ENCODE results near the gene BSN. TPM values are rescaled to one million over a fixed set of nuclear protein-coding genes. Genes with fewer than 3 reads are reported as not detected.

The BSN gene
- total RNA-seq, 4 donors from 2014 or later = under 0.01 to 0.32 (median 0.27) TPM; not detected in 1

- no peak for TF ChIP-seq EP300 (IDR thresholded peaks at IDR 0.05; ENCODE audit: low read depth)
- TF ChIP-seq CTCF (IDR thresholded peaks at IDR 0.05) = peak in 1 of 5 experiments; percentile 23
- peak; percentile 74 to 96 (median 91) for TF ChIP-seq POLR2AphosphoS5 (IDR thresholded peaks at IDR 0.05)
- peak; percentile 93 for TF ChIP-seq POLR2A (IDR thresholded peaks at IDR 0.05)
- Histone ChIP-seq H3K4me1 (peaks cover 9 to 16% (median 12%) of the 10 kb centered on the region in 4 donors), H3K27me3 (no peaks in the 10 kb centered on the region), H3K4me3 (peak within 1 kb of the TSS; percentile 60 to 90 (median 88)), H3K36me3 (peaks cover 0 to 21% (median 2%) of the 10 kb centered on the region in 4 donors), H3K27ac (peak within 1 kb of the TSS; percentile 91 to 96 (median 92)), H3K9me3 (no peaks in the 10 kb centered on the region)
- DNase-seq = peak; percentile 98
- intact Hi-C loops (cut with DNase I; ENCODE audit: low total_unique reads) = loop anchor here (5.0 kb wide), 1 partner anchor 132 kb away; no protein-coding TSS in a partner anchor
- 0% methylated on average over 34 of the region's 71 CpGs; no CpG with 5 or more reads in 1 of the 2 donors for WGBS, 2 donors (ENCODE audit: low coverage in 1 of 2)
- in situ Hi-C loops (cut with MboI; ENCODE audit: low pct_ligation_motif_present in 1 of 4, low pct_unique_long_range_greater_than_20kb in 1 of 4, low sequenced_read_pairs in 3 of 4) = loop anchor here in 3 of 4 donors (5.0 to 10.0 kb wide), 3 partner anchors 129 to 139 kb away; no protein-coding TSS in a partner anchor
Measured at GRCh38 chr3:49673715-49674496, 119.6 kb downstream of the BSN start, which contains the start of gene APEH. TSS of gene APEH (plus strand) at chr3:49674351. CDS start at chr3:49674402, 51 bp downstream.

- no peaks in the 10 kb centered on the region for H3K27me3 ChIP-seq
- TF ChIP-seq POLR2AphosphoS5 (IDR thresholded peaks at IDR 0.05) (no peak), CTCF (IDR thresholded peaks at IDR 0.05) (no peak), EP300 (IDR thresholded peaks at IDR 0.05; ENCODE audit: low read depth) (no peak), POLR2A (IDR thresholded peaks at IDR 0.05) (no peak)
- H3K9me3 ChIP-seq = no peaks in the 10 kb centered on the region
- peak overlapping the region; percentile 91 to 96 (median 92) for H3K27ac ChIP-seq
- H3K4me3 ChIP-seq = peak overlapping the region; percentile 60 to 90 (median 88)
- H3K4me1 ChIP-seq = peaks cover 9 to 16% (median 12%) of the 10 kb centered on the region in 4 donors
- H3K36me3 ChIP-seq = peaks cover 0 to 26% (median 3%) of the 10 kb centered on the region in 4 donors
- DNase-seq = peak; percentile 38
- in situ Hi-C loops (cut with MboI; ENCODE audit: low pct_ligation_motif_present in 1 of 4, low pct_unique_long_range_greater_than_20kb in 1 of 4, low sequenced_read_pairs in 3 of 4) (loop anchor here in 3 of 4 donors (5.0 to 10.0 kb wide), 3 partner anchors 130 to 140 kb away; no protein-coding TSS in a partner anchor), intact Hi-C loops (cut with DNase I; ENCODE audit: low total_unique reads) (loop anchor here (5.0 kb wide), 1 partner anchor 132 kb away; no protein-coding TSS in a partner anchor)
- 3% methylated on average over 32 of the region's 34 CpGs; no CpG with 5 or more reads in 1 of the 2 donors for WGBS, 2 donors (ENCODE audit: low coverage in 1 of 2)
Measured at GRCh38 chr3:49674497-49674983, 120.3 kb downstream of the BSN start.

- WGBS, 2 donors (ENCODE audit: low coverage in 1 of 2) = 91% methylated on average over 10 of the region's 11 CpGs; no CpG with 5 or more reads in 1 of the 2 donors
- in situ Hi-C loops (cut with MboI; ENCODE audit: low pct_ligation_motif_present in 1 of 4, low pct_unique_long_range_greater_than_20kb in 1 of 4, low sequenced_read_pairs in 3 of 4) (loop anchor here in 2 of 4 donors (10.0 kb wide), 2 partner anchors 131 to 141 kb away; no protein-coding TSS in a partner anchor), intact Hi-C loops (cut with DNase I; ENCODE audit: low total_unique reads) (no loop called here)
Measured at GRCh38 chr3:49675912-49676311, 121.6 kb downstream of the BSN start.

More at GRCh38 chr3:49675912-49676311, 121.6 kb downstream of the BSN start:
- no peak for DNase-seq
- Histone ChIP-seq H3K9me3 (no peaks in the 10 kb centered on the region), H3K27ac (no peak overlapping the region), H3K36me3 (peaks cover 0 to 40% (median 4%) of the 10 kb centered on the region in 4 donors), H3K4me1 (peaks cover 9 to 16% (median 12%) of the 10 kb centered on the region in 4 donors), H3K4me3 (no peak overlapping the region), H3K27me3 (no peaks in the 10 kb centered on the region)
- TF ChIP-seq CTCF (IDR thresholded peaks at IDR 0.05) = no peak
- no peak for TF ChIP-seq POLR2A (IDR thresholded peaks at IDR 0.05)
- no peak for TF ChIP-seq POLR2AphosphoS5 (IDR thresholded peaks at IDR 0.05)
- no peak for TF ChIP-seq EP300 (IDR thresholded peaks at IDR 0.05; ENCODE audit: low read depth)
